Measurements from ENCODE around the gene STXBP6. TPM values are rescaled to one million over a fixed set of nuclear protein-coding genes. Genes with fewer than 3 reads are reported as not detected.

The STXBP6 gene
- total RNA-seq, 1 donor from 2014 or later, result 11.0 TPM

DNA sequence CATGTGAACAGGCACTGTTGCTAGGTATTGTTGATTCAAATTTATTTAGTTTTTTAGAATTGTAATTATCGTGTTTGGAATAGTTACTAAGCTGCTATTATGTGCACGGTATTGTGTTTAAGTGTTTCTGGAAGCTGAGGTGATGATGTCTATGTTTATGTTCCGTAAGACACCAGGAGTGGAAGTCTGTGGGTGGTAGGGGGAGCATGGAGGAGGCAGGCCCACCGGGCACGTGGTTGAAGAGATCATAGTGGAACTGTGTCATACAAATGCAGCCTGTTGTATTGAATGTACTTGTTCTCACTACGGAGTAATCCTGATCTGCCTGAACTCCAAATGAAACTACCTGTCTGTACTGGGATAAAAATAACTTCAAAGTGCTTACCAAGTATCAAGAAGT lies 36.1 kb upstream of the STXBP6 start:
- no peaks in the 10 kb centered on the region for H3F3A ChIP-seq (ENCODE audit: low read depth)

DNA sequence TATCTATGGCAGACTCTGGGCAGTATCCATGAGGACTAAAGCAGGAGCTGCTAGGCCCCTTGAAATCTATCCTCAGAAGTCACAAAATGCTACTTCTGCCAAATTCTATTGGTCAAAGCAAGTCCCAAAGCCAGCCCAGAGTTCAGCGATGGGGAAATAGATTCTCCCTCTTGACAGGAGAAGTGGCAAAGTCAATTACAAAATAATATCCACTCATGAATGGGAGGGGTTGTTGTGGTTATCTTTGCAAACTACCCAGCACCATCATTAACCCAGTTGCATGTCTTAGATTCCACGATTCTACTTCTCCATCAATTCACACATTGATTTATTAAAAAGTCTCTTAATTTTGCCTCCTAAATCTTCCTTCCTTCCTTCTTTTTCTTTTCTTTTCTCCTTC lies 30.7 kb upstream of the STXBP6 start:
- no peak overlapping the region for H3K27ac Mint-ChIP-seq

More for the DNA sequence above, 36.1 kb upstream of the STXBP6 start:
- no peak overlapping the region for H2AFZ ChIP-seq (replicated peaks)
- Mint-ChIP-seq H3K27me3 (ENCODE audit: insufficient read depth, low read depth) (no peaks in the 10 kb centered on the region), H3K4me1 (no peaks in the 10 kb centered on the region), H3K27ac (peak overlapping the region; percentile 13), H3K4me3 (no peak overlapping the region), H3K9me3 (no peaks in the 10 kb centered on the region), H3K36me3 (no peaks in the 10 kb centered on the region)
- no peaks in the 10 kb centered on the region for H3K36me3 ChIP-seq
- H3K9me3 ChIP-seq (ENCODE audit: low read depth), result no peaks in the 10 kb centered on the region
- DNase-seq (ENCODE audit: low spot score), result no peak
- H4K20me1 ChIP-seq (ENCODE audit: low read depth), result no peaks in the 10 kb centered on the region
- no peaks in the 10 kb centered on the region for H3K4me1 ChIP-seq
- H3K4me2 ChIP-seq, result no peak overlapping the region
- no peak overlapping the region for H3K9ac ChIP-seq
- H3K27me3 ChIP-seq, result no peaks in the 10 kb centered on the region
- H3K4me3 ChIP-seq, result no peak overlapping the region
- no peak for TF ChIP-seq EZH2 (IDR thresholded peaks at IDR 0.05)
- H3K27ac ChIP-seq, result no peak overlapping the region
- no peaks in the 10 kb centered on the region for H3K79me2 ChIP-seq (ENCODE audit: low read depth)

DNA sequence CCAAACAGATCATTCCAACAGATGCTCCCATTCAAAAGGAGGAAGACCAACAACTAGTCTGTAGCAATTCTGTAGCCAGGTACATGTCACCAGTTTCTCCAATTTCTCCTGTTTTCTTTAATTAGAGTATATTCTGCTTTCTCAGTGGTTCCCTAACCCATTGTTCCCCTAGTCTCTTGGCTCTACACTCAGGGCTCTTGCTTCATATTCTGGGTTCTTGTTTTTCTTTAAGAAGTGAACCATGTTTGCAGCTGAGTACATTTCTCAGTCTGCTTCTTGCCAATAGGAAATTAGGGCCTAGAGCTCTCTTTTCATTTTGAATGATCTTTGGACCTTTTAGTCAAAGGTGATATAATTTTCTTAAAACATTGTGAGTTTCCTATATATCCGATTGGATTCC lies 29.4 kb upstream of the STXBP6 start:
- H3K27ac ChIP-seq, result no peak overlapping the region
- no peak overlapping the region for H3K4me3 ChIP-seq
- H3K9ac ChIP-seq, result no peak overlapping the region
- Mint-ChIP-seq H3K27ac (no peak overlapping the region), H3K9me3 (no peaks in the 10 kb centered on the region), H3K4me1 (no peaks in the 10 kb centered on the region), H3K27me3 (ENCODE audit: insufficient read depth, low read depth) (no peaks in the 10 kb centered on the region), H3K36me3 (no peaks in the 10 kb centered on the region), H3K4me3 (no peak overlapping the region)
- H3F3A ChIP-seq (ENCODE audit: low read depth), result no peaks in the 10 kb centered on the region
- H2AFZ ChIP-seq (replicated peaks), result no peak overlapping the region
- no peak overlapping the region for H3K4me2 ChIP-seq
- no peaks in the 10 kb centered on the region for H3K4me1 ChIP-seq
- no peaks in the 10 kb centered on the region for H4K20me1 ChIP-seq (ENCODE audit: low read depth)
- no peaks in the 10 kb centered on the region for H3K9me3 ChIP-seq (ENCODE audit: low read depth)
- TF ChIP-seq EZH2phosphoT487 (IDR thresholded peaks at IDR 0.05) (no peak), EZH2 (IDR thresholded peaks at IDR 0.05) (no peak)
- TF ChIP-seq, protein P1, sequence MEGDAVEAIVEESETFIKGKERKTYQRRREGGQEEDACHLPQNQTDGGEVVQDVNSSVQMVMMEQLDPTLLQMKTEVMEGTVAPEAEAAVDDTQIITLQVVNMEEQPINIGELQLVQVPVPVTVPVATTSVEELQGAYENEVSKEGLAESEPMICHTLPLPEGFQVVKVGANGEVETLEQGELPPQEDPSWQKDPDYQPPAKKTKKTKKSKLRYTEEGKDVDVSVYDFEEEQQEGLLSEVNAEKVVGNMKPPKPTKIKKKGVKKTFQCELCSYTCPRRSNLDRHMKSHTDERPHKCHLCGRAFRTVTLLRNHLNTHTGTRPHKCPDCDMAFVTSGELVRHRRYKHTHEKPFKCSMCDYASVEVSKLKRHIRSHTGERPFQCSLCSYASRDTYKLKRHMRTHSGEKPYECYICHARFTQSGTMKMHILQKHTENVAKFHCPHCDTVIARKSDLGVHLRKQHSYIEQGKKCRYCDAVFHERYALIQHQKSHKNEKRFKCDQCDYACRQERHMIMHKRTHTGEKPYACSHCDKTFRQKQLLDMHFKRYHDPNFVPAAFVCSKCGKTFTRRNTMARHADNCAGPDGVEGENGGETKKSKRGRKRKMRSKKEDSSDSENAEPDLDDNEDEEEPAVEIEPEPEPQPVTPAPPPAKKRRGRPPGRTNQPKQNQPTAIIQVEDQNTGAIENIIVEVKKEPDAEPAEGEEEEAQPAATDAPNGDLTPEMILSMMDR (IDR thresholded peaks at IDR 0.05), result no peak
- no peak for DNase-seq (ENCODE audit: low spot score)
- H3K79me2 ChIP-seq (ENCODE audit: low read depth), result no peaks in the 10 kb centered on the region
- H3K27me3 ChIP-seq, result no peaks in the 10 kb centered on the region
- H3K36me3 ChIP-seq, result no peaks in the 10 kb centered on the region

More for the DNA sequence above, 30.7 kb upstream of the STXBP6 start:
- Histone ChIP-seq H3K79me2 (ENCODE audit: low read depth) (no peaks in the 10 kb centered on the region), H3F3A (ENCODE audit: low read depth) (no peaks in the 10 kb centered on the region), H3K4me2 (no peak overlapping the region), H3K36me3 (no peaks in the 10 kb centered on the region), H3K4me1 (no peaks in the 10 kb centered on the region), H3K27ac (no peak overlapping the region), H3K9me3 (ENCODE audit: low read depth) (no peaks in the 10 kb centered on the region), H3K27me3 (no peaks in the 10 kb centered on the region), H3K9ac (no peak overlapping the region), H2AFZ (replicated peaks) (no peak overlapping the region), H3K4me3 (no peak overlapping the region), H4K20me1 (ENCODE audit: low read depth) (no peaks in the 10 kb centered on the region)
- Mint-ChIP-seq H3K4me3 (no peak overlapping the region), H3K36me3 (no peaks in the 10 kb centered on the region), H3K27me3 (ENCODE audit: insufficient read depth, low read depth) (no peaks in the 10 kb centered on the region), H3K9me3 (no peaks in the 10 kb centered on the region), H3K4me1 (no peaks in the 10 kb centered on the region)
- TF ChIP-seq EZH2phosphoT487 (IDR thresholded peaks at IDR 0.05) (no peak), EZH2 (IDR thresholded peaks at IDR 0.05) (no peak)
- TF ChIP-seq, protein P1 (IDR thresholded peaks at IDR 0.05), result no peak
- no peak for DNase-seq (ENCODE audit: low spot score)

DNA sequence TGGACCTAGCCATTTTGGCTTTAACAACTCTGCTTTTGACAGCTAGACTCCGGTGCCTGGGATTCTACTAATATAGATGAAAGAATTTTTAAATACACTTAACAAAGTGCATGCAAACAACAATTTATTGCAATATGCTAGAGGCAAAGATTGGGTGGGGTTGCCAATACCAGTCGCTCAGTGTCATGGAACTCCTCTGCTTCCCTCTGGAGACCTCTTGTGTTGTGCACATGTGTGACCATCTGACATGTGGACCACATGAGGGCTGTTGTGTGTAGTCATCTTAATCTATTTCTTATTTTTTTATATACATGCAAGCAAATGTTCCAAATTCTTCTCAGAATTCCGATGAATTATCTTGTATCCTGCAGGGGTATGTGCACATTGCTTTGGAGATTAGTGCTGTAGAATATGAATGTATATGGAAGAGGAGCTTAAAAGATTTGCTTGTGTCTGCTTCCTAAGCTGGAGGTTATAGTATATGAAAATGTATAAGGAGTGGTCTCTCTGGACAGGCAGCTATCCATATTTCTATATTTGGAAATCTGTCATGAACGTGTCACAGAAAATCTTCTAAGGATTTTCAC lies 24.2 kb upstream of the STXBP6 start:
- H3K4me1 ChIP-seq, result no peaks in the 10 kb centered on the region
- H4K20me1 ChIP-seq (ENCODE audit: low read depth), result no peaks in the 10 kb centered on the region
- H3K9me3 ChIP-seq (ENCODE audit: low read depth), result no peaks in the 10 kb centered on the region
- H3K36me3 ChIP-seq, result no peaks in the 10 kb centered on the region
- H3K27ac Mint-ChIP-seq, result no peak overlapping the region
- H3K4me2 ChIP-seq, result no peak overlapping the region
- H3K27me3 ChIP-seq, result no peaks in the 10 kb centered on the region
- no peaks in the 10 kb centered on the region for H3K36me3 Mint-ChIP-seq
- no peak overlapping the region for H3K27ac ChIP-seq
- no peak overlapping the region for H2AFZ ChIP-seq (replicated peaks)
- H3F3A ChIP-seq (ENCODE audit: low read depth), result no peaks in the 10 kb centered on the region
- H3K4me3 ChIP-seq, result no peak overlapping the region
- no peaks in the 10 kb centered on the region for H3K9me3 Mint-ChIP-seq
- no peak overlapping the region for H3K9ac ChIP-seq
- H3K4me1 Mint-ChIP-seq, result no peaks in the 10 kb centered on the region
- TF ChIP-seq EZH2phosphoT487 (IDR thresholded peaks at IDR 0.05) (no peak), EZH2 (IDR thresholded peaks at IDR 0.05) (no peak)
- TF ChIP-seq, protein P1 (IDR thresholded peaks at IDR 0.05), result no peak
- no peak for DNase-seq (ENCODE audit: low spot score)
- no peak overlapping the region for H3K4me3 Mint-ChIP-seq
- no peaks in the 10 kb centered on the region for H3K79me2 ChIP-seq (ENCODE audit: low read depth)
- H3K27me3 Mint-ChIP-seq (ENCODE audit: insufficient read depth, low read depth), result no peaks in the 10 kb centered on the region

All from neural progenitor cell (in vitro differentiated cells).